GM19043 (cell line): ENCODE data around the gene CTAGE15.
"Not testable (repeated sequence)": the region's sequence is repeated elsewhere in the genome, so short reads cannot be mapped to it uniquely, and the experiment has no call there.

ENCODE experiments used
- ATAC-seq: cut with Tn5 transposase; IDR thresholded peaks from one replicate; pipeline ENCODE4 v1.9.1; 2021; ENCODE audit warnings: low read depth; ENCODE audit not compliant: unreplicated experiment

The CTAGE15 gene

GRCh38 chr7:143571501-143571900 is at the start of gene CTAGE15:
TSS of gene CTAGE15 (plus strand) at chr7:143571801. CDS start at chr7:143571818, 17 bp downstream.
- not testable (repeated sequence) for ATAC-seq

GRCh38 chr7:143522309-143522916 is 49.2 kb upstream of the CTAGE15 start:
- ATAC-seq, result not testable (repeated sequence)

- ATAC-seq, result not testable (repeated sequence)
Observed at GRCh38 chr7:143531169-143531926, 40.3 kb upstream of the CTAGE15 start.

- ATAC-seq, result not testable (repeated sequence)
Observed at GRCh38 chr7:143531932-143532331, 39.7 kb upstream of the CTAGE15 start.

GRCh38 chr7:143533213-143533839 is 38.3 kb upstream of the CTAGE15 start:
- not testable (repeated sequence) for ATAC-seq

GRCh38 chr7:143536443-143536842 is 35.2 kb upstream of the CTAGE15 start:
- not testable (repeated sequence) for ATAC-seq

GRCh38 chr7:143543288-143544038 is 28.1 kb upstream of the CTAGE15 start:
- not testable (repeated sequence) for ATAC-seq

- ATAC-seq, result not testable (repeated sequence)
Observed at GRCh38 chr7:143555968-143556367, 15.6 kb upstream of the CTAGE15 start.

- ATAC-seq, result peak; percentile 56
Observed at GRCh38 chr7:143563306-143563705, 8.3 kb upstream of the CTAGE15 start.

GRCh38 chr7:143566001-143566400 is 5.6 kb upstream of the CTAGE15 start:
- not testable (repeated sequence) for ATAC-seq

GRCh38 chr7:143588183-143588582 is 16.6 kb downstream of the CTAGE15 start:
- ATAC-seq, result not testable (repeated sequence)

- not testable (repeated sequence) for ATAC-seq
Observed at GRCh38 chr7:143589897-143590296, 18.3 kb downstream of the CTAGE15 start.

- ATAC-seq, result not testable (repeated sequence)
Observed at GRCh38 chr7:143598086-143598485, 26.5 kb downstream of the CTAGE15 start.

GRCh38 chr7:143603549-143603948 is 31.9 kb downstream of the CTAGE15 start:
- ATAC-seq, result not testable (repeated sequence)

GRCh38 chr7:143606088-143606487 is 34.5 kb downstream of the CTAGE15 start:
- not testable (repeated sequence) for ATAC-seq

GRCh38 chr7:143615545-143615944 is 43.9 kb downstream of the CTAGE15 start:
- not testable (repeated sequence) for ATAC-seq

- ATAC-seq, result not testable (repeated sequence)
Observed at GRCh38 chr7:143617204-143617603, 45.6 kb downstream of the CTAGE15 start.

- peak; percentile 8 for ATAC-seq
Observed at GRCh38 chr7:143620058-143620457, 48.5 kb downstream of the CTAGE15 start.

GRCh38 chr7:143620646-143621045 is 49.0 kb downstream of the CTAGE15 start, which contains the start of gene TCAF2:
TSS of gene TCAF2 (plus strand) at chr7:143620974.
- ATAC-seq, result peak; percentile 79

GRCh38 chr7:143621175-143621574 is 49.6 kb downstream of the CTAGE15 start:
- ATAC-seq, result peak; percentile 33
